HG02798 (cell line): ENCODE measurements around the gene ZNFX1.
"Not testable (repeated sequence)": the region's sequence is repeated elsewhere in the genome, so short reads cannot be mapped to it uniquely, and the experiment has no call there.

Experiments used
- ATAC-seq: cut with Tn5 transposase; IDR thresholded peaks from one replicate; pipeline ENCODE4 v1.9.1; 2021; ENCODE audit warnings: mild to moderate bottlenecking; ENCODE audit not compliant: unreplicated experiment, poor library complexity

The ZNFX1 gene

DNA sequence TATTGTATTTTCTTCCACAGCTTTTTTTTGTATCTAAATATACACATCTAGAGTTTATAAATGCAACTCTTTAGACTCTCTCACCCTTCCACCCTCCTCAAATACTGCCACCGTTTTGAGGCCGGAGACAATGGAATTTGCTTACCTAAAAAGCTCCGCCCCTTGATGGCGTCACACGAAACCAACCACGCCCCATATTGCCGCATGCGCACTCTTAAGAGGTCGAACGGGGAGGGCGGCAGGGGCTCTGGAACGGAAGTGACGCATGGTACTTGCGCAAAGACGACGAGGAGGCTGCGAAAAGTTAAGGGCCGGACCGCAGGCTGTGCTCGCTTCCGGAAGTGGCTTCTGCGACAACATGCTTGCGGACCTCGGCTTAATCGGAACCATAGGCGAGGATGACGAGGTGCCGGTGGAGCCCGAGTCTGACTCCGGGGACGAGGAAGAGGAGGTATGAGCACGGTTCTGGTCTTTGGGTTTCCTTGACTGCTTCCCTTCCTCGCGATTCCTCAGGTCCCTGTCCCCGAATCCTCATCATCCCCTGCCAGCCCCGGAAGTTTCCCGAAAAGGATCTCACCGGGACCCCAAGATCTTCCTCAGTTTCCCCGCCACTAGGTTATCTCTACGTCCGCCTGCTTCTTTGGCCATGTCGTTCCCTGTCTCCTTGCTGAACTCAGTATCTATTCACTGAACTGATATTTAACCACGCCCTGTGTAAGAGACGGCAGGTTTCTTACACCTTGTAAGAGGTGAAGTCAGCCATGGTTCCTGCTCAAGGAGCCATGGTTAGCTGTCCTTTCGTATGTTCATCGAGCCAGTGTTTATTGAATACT is 58.5 kb downstream of the ZNFX1 start, which contains the start of gene DDX27:
Gene DDX27 (plus strand): TSS at position 326 of the 833 bp plus-strand sequence. CDS start 33 bp downstream, at position 359.
- ATAC-seq, result peak; percentile 97

DNA sequence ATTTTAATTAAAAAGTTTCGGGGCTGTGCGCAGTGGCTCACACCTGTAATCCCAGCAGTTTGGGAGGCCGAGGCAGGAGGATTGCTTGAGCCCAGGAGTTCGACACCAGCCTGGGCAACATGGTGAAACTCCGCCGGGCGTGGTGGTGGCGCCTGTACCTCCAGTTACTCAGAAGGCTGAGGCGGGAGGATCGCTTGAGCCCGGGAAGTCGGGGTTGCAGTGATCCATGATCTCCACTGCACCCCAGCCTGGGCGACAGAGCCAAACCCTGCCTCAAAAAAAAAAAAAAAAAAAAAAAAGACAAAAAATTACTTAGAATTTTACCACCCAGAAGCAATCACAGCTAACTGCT is 59.1 kb downstream of the ZNFX1 start:
- ATAC-seq, result not testable (repeated sequence)

DNA sequence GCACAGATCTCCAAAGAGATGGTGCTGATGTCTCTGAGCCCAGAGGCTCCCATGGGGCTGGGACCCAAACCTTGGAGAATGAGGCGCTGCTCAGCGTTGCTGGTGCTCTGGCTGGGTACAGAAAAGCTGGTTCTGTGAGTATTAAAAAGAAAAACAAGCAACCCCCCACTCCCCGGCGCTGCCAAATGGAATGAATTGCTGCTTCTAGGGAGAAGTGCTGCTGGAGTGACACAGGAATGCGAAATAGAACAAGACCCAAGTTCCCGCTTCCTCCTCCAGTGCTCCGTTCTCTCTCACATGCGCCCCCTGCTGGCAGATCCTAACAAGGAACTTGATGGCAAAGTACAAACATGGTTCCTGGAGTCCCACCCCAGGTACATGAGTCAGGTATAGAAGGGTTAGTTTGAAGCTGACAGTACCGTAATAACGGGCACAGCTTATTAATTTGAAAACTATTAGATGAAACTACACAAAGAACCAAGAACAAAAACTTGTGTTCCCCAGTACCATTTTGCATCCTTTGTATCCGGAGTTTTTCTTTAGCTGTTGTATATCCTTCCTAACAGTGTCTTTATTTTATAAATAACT is 60.8 kb downstream of the ZNFX1 start:
- ATAC-seq, result no peak

DNA sequence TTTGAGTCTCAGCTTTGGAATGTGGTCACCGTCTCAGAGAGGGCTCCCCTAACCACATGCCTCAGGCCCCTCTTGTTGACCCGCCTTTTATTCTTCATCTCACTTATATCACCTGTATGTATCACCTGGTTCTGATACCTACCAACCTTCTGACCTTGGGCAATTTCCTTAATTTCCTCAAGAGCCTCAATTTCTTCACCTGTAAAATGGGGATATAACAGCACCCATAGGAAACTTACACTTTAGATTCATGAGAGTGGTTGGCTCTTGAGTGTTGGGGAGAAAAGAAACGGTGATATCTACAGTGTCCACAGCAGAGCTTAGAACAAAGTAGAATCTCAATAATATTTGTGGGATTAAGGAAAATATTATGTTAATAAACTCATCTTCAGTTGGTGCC is 62.6 kb downstream of the ZNFX1 start:
- no peak for ATAC-seq

DNA sequence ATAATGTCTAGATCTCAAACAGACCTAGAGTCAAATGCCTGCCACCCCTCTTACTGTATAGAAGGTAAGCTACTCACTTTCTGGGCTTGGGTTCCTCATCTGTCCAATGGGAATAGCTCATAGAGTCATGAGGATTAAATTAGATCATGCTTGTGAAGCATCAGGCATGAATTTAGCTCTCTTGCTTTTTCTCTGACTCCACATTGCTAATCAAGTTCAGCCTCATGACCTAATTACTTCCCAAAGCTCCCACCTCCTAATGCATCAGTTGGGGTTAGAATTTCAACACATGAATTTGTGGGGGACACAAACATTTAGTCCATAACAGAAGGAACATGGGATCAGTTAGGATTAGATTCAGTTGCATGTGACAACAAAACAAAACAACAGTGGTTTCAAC is 63.3 kb downstream of the ZNFX1 start:
- no peak for ATAC-seq

DNA sequence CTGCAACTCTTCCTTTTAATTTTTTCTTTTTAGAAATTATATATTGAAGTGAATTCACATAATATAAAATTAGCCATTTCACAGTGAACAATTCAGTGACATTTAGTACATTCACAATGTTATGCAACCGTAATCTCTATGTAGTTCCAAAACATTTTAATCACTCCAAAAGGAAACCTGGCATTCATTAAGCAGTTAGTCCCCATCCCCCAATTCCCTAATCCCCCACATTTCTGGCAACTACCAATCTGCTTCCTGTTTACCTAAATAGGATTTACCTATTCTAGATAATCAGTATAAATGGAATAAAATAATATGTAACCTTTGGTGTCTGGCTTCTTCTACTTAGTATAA is 67.1 kb downstream of the ZNFX1 start:
- ATAC-seq, result no peak

DNA sequence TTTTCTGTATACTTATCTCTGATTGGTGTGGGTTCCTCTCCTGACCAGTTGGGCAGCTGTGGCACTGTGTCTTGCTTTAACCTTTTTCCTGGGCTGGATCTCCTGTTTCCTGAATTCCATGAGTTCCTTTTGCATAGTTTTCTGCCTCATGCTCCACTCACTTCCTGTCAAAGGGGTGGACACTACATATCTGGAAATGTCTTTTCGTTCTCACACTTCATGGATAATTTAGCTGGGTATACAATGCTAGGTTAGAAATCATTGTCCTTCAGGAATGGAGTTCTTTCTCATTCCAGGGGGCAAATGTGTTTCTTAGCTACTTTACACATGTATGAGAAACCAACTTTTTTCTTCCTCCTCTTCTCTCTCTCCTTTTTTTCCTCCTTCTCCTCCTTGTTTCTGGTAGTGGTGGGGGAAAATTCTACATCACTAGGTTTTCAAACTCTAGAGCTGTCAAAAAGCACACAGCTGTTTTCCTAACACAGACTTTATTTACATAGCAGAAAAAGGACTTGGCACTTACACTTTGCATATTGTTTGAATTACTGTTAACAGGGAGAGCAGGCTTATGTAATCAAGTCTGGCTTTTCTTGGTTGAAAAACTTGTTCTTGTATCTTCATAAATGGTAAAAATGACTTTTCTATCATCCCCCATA is 67.6 kb downstream of the ZNFX1 start:
- no peak for ATAC-seq

DNA sequence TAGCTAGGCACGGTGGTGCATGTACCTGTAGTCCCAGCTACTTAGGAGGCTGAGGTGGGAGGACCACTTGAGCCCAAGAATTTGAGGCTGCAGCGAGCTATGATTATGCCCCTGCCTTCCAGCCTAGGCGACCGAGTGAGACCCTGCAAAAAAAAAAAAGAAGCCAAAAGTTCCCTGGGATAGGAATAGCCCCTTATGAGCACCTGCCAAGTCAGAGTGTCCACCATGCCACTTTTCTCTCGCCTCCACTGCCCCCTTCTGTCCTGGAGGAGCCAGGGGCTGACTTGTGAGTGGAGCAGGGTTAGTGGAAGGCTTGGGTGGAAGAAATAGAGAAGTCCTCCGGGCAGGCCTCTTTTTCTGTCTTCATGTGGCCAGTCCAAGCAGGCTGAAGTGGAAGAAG is 70.8 kb downstream of the ZNFX1 start:
- ATAC-seq, result no peak

DNA sequence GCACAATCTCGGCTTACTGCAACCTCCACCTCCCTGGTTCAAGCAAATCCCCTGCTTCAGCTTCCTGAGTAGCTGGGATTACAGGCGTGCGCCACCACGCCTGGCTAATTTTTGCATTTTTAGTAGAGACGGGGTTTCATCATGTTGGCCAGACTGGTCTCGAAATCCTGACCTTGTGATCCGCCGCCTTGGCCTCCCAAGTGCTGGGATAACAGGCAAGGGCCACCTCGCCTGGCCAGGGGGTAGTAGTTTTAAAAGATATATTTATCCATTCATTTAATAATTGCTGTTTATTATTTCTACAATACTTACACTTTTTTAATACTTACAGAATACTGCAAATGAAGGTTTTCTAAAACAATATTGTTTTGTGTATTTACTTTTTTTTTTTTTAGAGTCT is 74.1 kb downstream of the ZNFX1 start:
- ATAC-seq, result no peak

DNA sequence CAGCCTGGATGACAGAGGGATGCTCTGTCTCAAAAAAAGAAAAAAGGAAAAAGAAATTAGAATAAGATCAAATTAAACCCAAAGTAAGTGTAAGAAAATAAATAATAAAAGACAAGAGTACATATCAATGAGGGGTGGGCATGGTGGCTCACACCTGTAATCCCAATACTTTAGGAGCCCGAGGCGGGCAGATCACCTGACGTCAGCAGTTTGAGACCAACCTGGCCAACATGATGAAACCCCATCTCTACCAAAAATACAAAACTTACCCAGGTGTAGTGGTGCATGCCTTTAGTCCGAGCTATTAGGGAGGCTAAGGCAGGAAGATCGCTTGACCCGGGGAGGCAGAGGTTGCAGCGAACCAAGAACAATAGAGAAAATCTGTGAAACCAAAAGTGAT is 74.8 kb downstream of the ZNFX1 start:
- no peak for ATAC-seq

DNA sequence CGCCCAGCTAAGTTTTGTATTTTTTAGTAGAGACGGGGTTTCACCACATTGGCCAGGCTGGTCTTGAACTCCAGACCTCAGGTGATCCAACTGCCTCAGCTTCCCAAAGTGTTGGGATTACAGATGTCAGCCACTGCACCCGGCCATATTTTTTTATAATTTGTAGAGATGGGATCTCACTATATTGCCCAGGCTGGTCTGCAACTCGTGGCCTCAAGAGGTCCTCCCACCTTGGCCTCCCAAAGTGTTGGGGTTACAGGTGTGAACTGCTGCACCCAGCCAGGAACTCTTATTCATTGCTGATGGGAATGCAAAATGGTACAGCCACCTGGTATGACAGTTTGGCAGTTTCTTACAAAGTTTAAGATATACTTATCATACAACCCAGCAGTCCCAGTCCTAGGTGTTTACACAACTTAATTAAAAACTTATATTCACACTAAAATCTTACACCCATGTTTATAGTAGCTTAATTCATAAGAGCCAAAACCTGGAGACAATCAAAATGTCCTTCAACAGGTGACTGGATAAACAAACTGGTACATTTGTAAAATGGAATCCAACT is 78.0 kb downstream of the ZNFX1 start:
- ATAC-seq, result no peak

DNA sequence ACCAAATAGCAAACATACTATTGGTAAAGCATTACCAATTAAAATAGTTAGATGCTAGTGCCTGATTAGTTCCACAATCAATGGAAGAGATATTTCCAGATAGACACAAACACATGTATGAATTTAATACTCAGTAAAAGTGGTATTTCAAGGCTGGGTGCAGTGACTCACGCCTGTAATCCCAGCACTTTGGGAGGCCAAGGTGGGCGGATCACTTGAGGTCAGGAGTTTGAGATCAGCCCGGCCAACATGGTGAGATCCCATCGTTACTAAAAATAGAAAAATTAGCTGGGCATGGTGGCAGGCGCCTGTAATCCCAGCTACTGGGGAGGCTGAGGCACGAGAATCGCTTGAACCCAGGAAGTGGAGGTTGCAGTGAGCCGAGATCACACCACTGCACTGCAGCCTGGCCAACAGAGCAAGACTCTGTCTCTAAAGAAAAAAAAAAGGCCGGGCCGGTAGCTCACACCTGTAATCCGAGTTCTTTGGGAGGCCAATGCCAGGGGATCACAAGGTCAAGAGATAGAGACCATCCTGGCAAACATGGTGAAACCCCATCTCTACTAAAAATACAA is 84.8 kb downstream of the ZNFX1 start:
- not testable (repeated sequence) for ATAC-seq
